Measurements from ENCODE around the gene RBM43. TPM values are rescaled to one million over a fixed set of nuclear protein-coding genes. Genes with fewer than 3 reads are reported as not detected.

Gene RBM43
- total and polyA plus RNA-seq, 9 of the 15 experiments (the other 6 are each of a cell fraction or from before 2014, with no cell fraction given) = 1.3 to 6.9 (median 3.8) TPM

DNA sequence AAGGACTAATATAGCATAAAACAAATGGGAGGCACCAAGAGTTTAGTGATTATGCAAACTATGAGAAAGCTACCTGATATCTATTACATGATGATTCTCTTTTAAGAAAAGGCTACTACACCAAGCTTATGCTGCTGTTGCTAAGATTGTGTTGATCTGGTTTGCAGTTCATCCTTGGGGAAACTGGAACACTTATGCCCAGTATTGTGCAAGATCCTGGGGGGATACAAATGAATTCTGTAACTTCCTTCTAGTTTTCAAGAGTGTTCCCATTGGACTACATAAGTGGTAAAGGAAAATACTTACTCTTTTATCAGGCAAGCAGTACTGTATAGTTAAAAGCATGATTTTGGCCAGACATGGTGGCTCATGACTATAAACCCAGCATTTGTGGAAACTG lies 30.9 kb upstream of the RBM43 start:
- no peaks in the 10 kb centered on the region for H3K27me3 ChIP-seq (ENCODE audit: control insufficient read depth in 2 of 2, insufficient read depth in 2 of 2, low read length in 2 of 2)
- FAIRE-seq = peak; percentile 46
- intact Hi-C loops (cut with micrococcal nuclease) = loop anchor here (5.0 kb wide), 1 partner anchor 45 kb away; no protein-coding TSS in a partner anchor
- BruUV-seq (replicated peaks) = no TSS peak
- H3K4me1 ChIP-seq (replicated peaks in 1 of 2; ENCODE audit: control insufficient read depth in 2 of 2, insufficient read depth in 2 of 2, low read length in 2 of 2) = peaks cover 14 to 15% of the 10 kb centered on the region in 2 experiments; a peak in 4 of 5 replicates
- ChIA-PET CTCF (ENCODE audit: low intra/inter-chr PET ratio) (no interaction called here), POLR2A (interaction anchor here (0.9 kb wide), 1 partner anchor 8 kb away, joined by 4 read pairs; no protein-coding TSS in a partner anchor)
- no peaks in the 10 kb centered on the region for H3K9me1 ChIP-seq (ENCODE audit: control insufficient read depth, insufficient read depth, low read length)
- H2AFZ ChIP-seq (ENCODE audit: low read depth, low read length) = peak overlapping the region; percentile 73; the same call in 1 of the 2 replicates
- H3K9ac ChIP-seq (ENCODE audit: insufficient read depth in 1 of 2, low read depth in 2 of 2, low read length in 2 of 2) = no peak overlapping the region
- H3K36me3 ChIP-seq (ENCODE audit: control insufficient read depth, insufficient read depth, low read length) = no peaks in the 10 kb centered on the region
- TF ChIP-seq CEBPG (CRISPR knock-in tag; IDR thresholded peaks at IDR 0.05) = no peak
- TF ChIP-seq CEBPG (tag; conservative IDR thresholded peaks at IDR 0.05 in 1 of 2, IDR thresholded peaks at IDR 0.05 in 1 of 2) = peak; percentile 34 to 72; a peak in 2 of 4 replicates
- TF ChIP-seq CEBPB (tag; IDR thresholded peaks at IDR 0.05) = peak; percentile 79
- no peak for TF ChIP-seq POLR3G (IDR thresholded peaks at IDR 0.05; ENCODE audit: extremely low read depth, insufficient read length, insufficient replicate concordance)
- H3K4me3 ChIP-seq = no peak overlapping the region
- H4K20me1 ChIP-seq (replicated peaks; ENCODE audit: control insufficient read depth, insufficient read depth, low read length) = no peaks in the 10 kb centered on the region
- H3K27ac ChIP-seq (ENCODE audit: extremely low read depth, low read depth, low read length) = no peak overlapping the region
- no peaks in the 10 kb centered on the region for H3K9me3 ChIP-seq (replicated peaks; ENCODE audit: control insufficient read depth, insufficient read depth, low read depth, low read length)
- DNase-seq (ENCODE audit: extremely low read depth in 1 of 4, low spot score in 3 of 4) = no peak
- no peak overlapping the region for H3K4me2 ChIP-seq (ENCODE audit: insufficient read depth, low read length)
- peaks cover 13% of the 10 kb centered on the region; the same call in 2 of the 3 replicates for H3K79me2 ChIP-seq (ENCODE audit: control insufficient read depth, insufficient read depth, low read length)
- ATAC-seq = no peak
- in situ Hi-C loops (cut with MboI) = no loop called here

GRCh38 chr2:151292141-151292540 lies 30.5 kb upstream of the RBM43 start:
- no peaks in the 10 kb centered on the region for H3K9me1 ChIP-seq (ENCODE audit: control insufficient read depth, insufficient read depth, low read length)
- BruUV-seq (replicated peaks) = no TSS peak
- H3K79me2 ChIP-seq (ENCODE audit: control insufficient read depth, insufficient read depth, low read length) = peaks cover 17% of the 10 kb centered on the region; the same call in 2 of the 3 replicates
- FAIRE-seq (no peak), DNase-seq (ENCODE audit: extremely low read depth in 1 of 4, low spot score in 3 of 4) (peak in 2 of 4 experiments; percentile 28 to 32), ATAC-seq (no peak)
- in situ Hi-C loops (cut with MboI) = no loop called here
- intact Hi-C loops (cut with micrococcal nuclease) = loop anchor here (5.0 kb wide), 1 partner anchor 45 kb away; no protein-coding TSS in a partner anchor
- H3K9me3 ChIP-seq (replicated peaks; ENCODE audit: control insufficient read depth, insufficient read depth, low read depth, low read length) = no peaks in the 10 kb centered on the region
- no peak overlapping the region for H3K27ac ChIP-seq (ENCODE audit: extremely low read depth, low read depth, low read length)
- ChIA-PET CTCF (ENCODE audit: low intra/inter-chr PET ratio) (no interaction called here), POLR2A (interaction anchor here (0.9 kb wide), 1 partner anchor 9 kb away, joined by 4 read pairs; no protein-coding TSS in a partner anchor)
- 23% methylated on average over 2 of the region's 2 CpGs for WGBS (ENCODE audit: insufficient coverage, low coverage, missing lambda C conversion rate)
- no peak overlapping the region; the same call in 1 of the 2 replicates for H3K4me2 ChIP-seq (ENCODE audit: insufficient read depth, low read length)
- no peaks in the 10 kb centered on the region for H3K27me3 ChIP-seq (ENCODE audit: control insufficient read depth in 2 of 2, insufficient read depth in 2 of 2, low read length in 2 of 2)
- H3K9ac ChIP-seq (ENCODE audit: insufficient read depth in 1 of 2, low read depth in 2 of 2, low read length in 2 of 2) = no peak overlapping the region
- H3K36me3 ChIP-seq (ENCODE audit: control insufficient read depth, insufficient read depth, low read length) = no peaks in the 10 kb centered on the region
- H3K4me3 ChIP-seq = no peak overlapping the region
- H3K4me1 ChIP-seq (replicated peaks in 1 of 2; ENCODE audit: control insufficient read depth in 2 of 2, insufficient read depth in 2 of 2, low read length in 2 of 2) = peaks cover 14 to 19% of the 10 kb centered on the region in 2 experiments; a peak in 4 of 5 replicates
- no peaks in the 10 kb centered on the region for H4K20me1 ChIP-seq (replicated peaks; ENCODE audit: control insufficient read depth, insufficient read depth, low read length)
- H2AFZ ChIP-seq (ENCODE audit: low read depth, low read length) = peak overlapping the region; percentile 73
- TF ChIP-seq PYGO2 (tag; IDR thresholded peaks at IDR 0.05) = no peak
- peak; percentile 24 for TF ChIP-seq DACH1 (IDR thresholded peaks at IDR 0.05; ENCODE audit: partially characterized antibody)
- TF ChIP-seq, protein P1, sequence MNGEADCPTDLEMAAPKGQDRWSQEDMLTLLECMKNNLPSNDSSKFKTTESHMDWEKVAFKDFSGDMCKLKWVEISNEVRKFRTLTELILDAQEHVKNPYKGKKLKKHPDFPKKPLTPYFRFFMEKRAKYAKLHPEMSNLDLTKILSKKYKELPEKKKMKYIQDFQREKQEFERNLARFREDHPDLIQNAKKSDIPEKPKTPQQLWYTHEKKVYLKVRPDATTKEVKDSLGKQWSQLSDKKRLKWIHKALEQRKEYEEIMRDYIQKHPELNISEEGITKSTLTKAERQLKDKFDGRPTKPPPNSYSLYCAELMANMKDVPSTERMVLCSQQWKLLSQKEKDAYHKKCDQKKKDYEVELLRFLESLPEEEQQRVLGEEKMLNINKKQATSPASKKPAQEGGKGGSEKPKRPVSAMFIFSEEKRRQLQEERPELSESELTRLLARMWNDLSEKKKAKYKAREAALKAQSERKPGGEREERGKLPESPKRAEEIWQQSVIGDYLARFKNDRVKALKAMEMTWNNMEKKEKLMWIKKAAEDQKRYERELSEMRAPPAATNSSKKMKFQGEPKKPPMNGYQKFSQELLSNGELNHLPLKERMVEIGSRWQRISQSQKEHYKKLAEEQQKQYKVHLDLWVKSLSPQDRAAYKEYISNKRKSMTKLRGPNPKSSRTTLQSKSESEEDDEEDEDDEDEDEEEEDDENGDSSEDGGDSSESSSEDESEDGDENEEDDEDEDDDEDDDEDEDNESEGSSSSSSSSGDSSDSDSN (IDR thresholded peaks at IDR 0.05; ENCODE audit: borderline replicate concordance in 1 of 2, low read depth in 2 of 2, low read length in 2 of 2) = no peak
- TF ChIP-seq, protein P2, sequence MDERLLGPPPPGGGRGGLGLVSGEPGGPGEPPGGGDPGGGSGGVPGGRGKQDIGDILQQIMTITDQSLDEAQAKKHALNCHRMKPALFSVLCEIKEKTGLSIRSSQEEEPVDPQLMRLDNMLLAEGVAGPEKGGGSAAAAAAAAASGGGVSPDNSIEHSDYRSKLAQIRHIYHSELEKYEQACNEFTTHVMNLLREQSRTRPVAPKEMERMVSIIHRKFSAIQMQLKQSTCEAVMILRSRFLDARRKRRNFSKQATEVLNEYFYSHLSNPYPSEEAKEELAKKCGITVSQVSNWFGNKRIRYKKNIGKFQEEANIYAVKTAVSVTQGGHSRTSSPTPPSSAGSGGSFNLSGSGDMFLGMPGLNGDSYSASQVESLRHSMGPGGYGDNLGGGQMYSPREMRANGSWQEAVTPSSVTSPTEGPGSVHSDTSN (CRISPR knock-in tag; IDR thresholded peaks at IDR 0.05; ENCODE audit: low read depth) = no peak
- TF ChIP-seq, protein P2 (tag; conservative IDR thresholded peaks at IDR 0.05; ENCODE audit: low read depth) = peak; percentile 14; the same call in 1 of the 2 replicates
- TF ChIP-seq ARID1B (IDR thresholded peaks at IDR 0.05) = peak; percentile 38; the same call in 1 of the 2 replicates

All from K562 (cell line).